ENCODE results near the gene ZNF146.

GRCh38 chr19:36196249-36196648 lies 18.7 kb upstream of the ZNF146 start:
- TF ChIP-seq POLR2A (IDR thresholded peaks at IDR 0.05; ENCODE audit: control extremely low read depth in 1 of 2, low read depth in 2 of 2, low read length in 2 of 2) (no peak), CTCF (IDR thresholded peaks at IDR 0.05; ENCODE audit: control extremely low read depth in 1 of 3, insufficient read depth in 1 of 3, low read depth in 1 of 3, low read length in 3 of 3) (no peak), FOSL1 (IDR thresholded peaks at IDR 0.05; ENCODE audit: insufficient read depth, low read depth, low read length) (no peak), EZH2 (IDR thresholded peaks at IDR 0.05; ENCODE audit: low read depth, low read length, severe bottlenecking) (no peak), POLR2AphosphoS5 (IDR thresholded peaks at IDR 0.05; ENCODE audit: low read depth, low read length) (no peak), CHD7 (IDR thresholded peaks at IDR 0.05; ENCODE audit: insufficient replicate concordance, low read length) (no peak), TAF1 (IDR thresholded peaks at IDR 0.05; ENCODE audit: low read depth, low read length) (no peak)
